ENCODE results near the gene TTC27. TPM values are rescaled to one million over a fixed set of nuclear protein-coding genes. Genes with fewer than 3 reads are reported as not detected.
A peak's percentile ranks its signal among the peaks of the same experiment; 100 is the strongest.

Gene TTC27
- 19.8 and 24.1 TPM in 2 replicates for total RNA-seq

- no peak for TF ChIP-seq CTCF (IDR thresholded peaks at IDR 0.05; ENCODE audit: insufficient read depth, low read length, poor library complexity, severe bottlenecking)
- H3K36me3 ChIP-seq (ENCODE audit: control insufficient read depth, insufficient read depth, low read length), result no peaks in the 10 kb centered on the region
- no peaks in the 10 kb centered on the region for H3K27me3 ChIP-seq (ENCODE audit: control insufficient read depth, insufficient read depth, low read length)
- H3K4me3 ChIP-seq (ENCODE audit: low read depth, low read length), result peak within 1 kb of the TSS; percentile 94
- DNase-seq (ENCODE audit: low read depth), result peak; percentile 82
These were observed at the start of gene TTC27 for GRCh38 chr2:32627814-32628579. Gene TTC27, plus strand, starts transcription at chr2:32628050. Its CDS starts 243 bp downstream, at chr2:32628293.

- Histone ChIP-seq H3K36me3 (ENCODE audit: control insufficient read depth, insufficient read depth, low read length) (no peaks in the 10 kb centered on the region), H3K4me3 (ENCODE audit: low read depth, low read length) (no peak overlapping the region), H3K27me3 (ENCODE audit: control insufficient read depth, insufficient read depth, low read length) (no peaks in the 10 kb centered on the region)
- no peak for TF ChIP-seq CTCF (IDR thresholded peaks at IDR 0.05; ENCODE audit: insufficient read depth, low read length, poor library complexity, severe bottlenecking)
- DNase-seq (ENCODE audit: low read depth), result no peak
These were observed 36.0 kb upstream of the TTC27 start for GRCh38 chr2:32591669-32592463.

GRCh38 chr2:32594573-32594972 is 33.3 kb upstream of the TTC27 start:
- H3K36me3 ChIP-seq (ENCODE audit: control insufficient read depth, insufficient read depth, low read length), result no peaks in the 10 kb centered on the region
- TF ChIP-seq CTCF (IDR thresholded peaks at IDR 0.05; ENCODE audit: insufficient read depth, low read length, poor library complexity, severe bottlenecking), result no peak
- DNase-seq (ENCODE audit: low read depth), result no peak
- no peak overlapping the region for H3K4me3 ChIP-seq (ENCODE audit: low read depth, low read length)
- H3K27me3 ChIP-seq (ENCODE audit: control insufficient read depth, insufficient read depth, low read length), result no peaks in the 10 kb centered on the region

- Histone ChIP-seq H3K36me3 (ENCODE audit: control insufficient read depth, insufficient read depth, low read length) (peaks cover 3% of the 10 kb centered on the region), H3K27me3 (ENCODE audit: control insufficient read depth, insufficient read depth, low read length) (no peaks in the 10 kb centered on the region), H3K4me3 (ENCODE audit: low read depth, low read length) (no peak overlapping the region)
- TF ChIP-seq CTCF (IDR thresholded peaks at IDR 0.05; ENCODE audit: insufficient read depth, low read length, poor library complexity, severe bottlenecking), result no peak
- peak; percentile 5 for DNase-seq (ENCODE audit: low read depth)
These were observed 16.5 kb upstream of the TTC27 start for GRCh38 chr2:32611366-32611765.

GRCh38 chr2:32611771-32612170 is 16.1 kb upstream of the TTC27 start:
- no peak for TF ChIP-seq CTCF (IDR thresholded peaks at IDR 0.05; ENCODE audit: insufficient read depth, low read length, poor library complexity, severe bottlenecking)
- Histone ChIP-seq H3K36me3 (ENCODE audit: control insufficient read depth, insufficient read depth, low read length) (peaks cover 3% of the 10 kb centered on the region), H3K4me3 (ENCODE audit: low read depth, low read length) (no peak overlapping the region), H3K27me3 (ENCODE audit: control insufficient read depth, insufficient read depth, low read length) (no peaks in the 10 kb centered on the region)
- no peak for DNase-seq (ENCODE audit: low read depth)

Data from kidney epithelial cell (primary cell).